MM.1S (cell line): Measurements from ENCODE around the gene ING3.

Experiments
- DNase-seq: peaks from one replicate; pipeline ENCODE4 v3.0.0-alpha.2; 2015
- H2AFZ ChIP-seq: fragments of 300-600 bp; sonication (generic); 2 replicates; pipeline ENCODE4 v1.6.0; 2016; ENCODE audit warnings: antibody characterized with exemption, low read length
- H3F3A ChIP-seq: fragments of 300-600 bp; sonication (generic); 2 replicates; pipeline ENCODE4 v1.6.1; 2016; ENCODE audit warnings: mild to moderate bottlenecking, antibody characterized with exemption, low read length, moderate library complexity, mixed read lengths; ENCODE audit not compliant: insufficient read depth
- H3K27ac ChIP-seq: fragments of 300-600 bp; sonication (generic); 2 replicates; pipeline ENCODE4 v1.5.1; 2016; ENCODE audit warnings: mild to moderate bottlenecking, low read length
- H3K27me3 ChIP-seq: fragments of 300-600 bp; sonication (generic); replicated peaks from 2 replicates; pipeline ENCODE4 v1.6.0; 2016; ENCODE audit warnings: low read length; ENCODE audit not compliant: insufficient read depth
- H3K36me3 ChIP-seq: fragments of 300-600 bp; sonication (generic); replicated peaks from 2 replicates; pipeline ENCODE4 v1.6.1; 2016; ENCODE audit warnings: mild to moderate bottlenecking, low read length, mixed read lengths; ENCODE audit not compliant: insufficient read depth
- H3K4me1 ChIP-seq: fragments of 300-600 bp; sonication (generic); 2 replicates; pipeline ENCODE4 v1.6.1; 2016; ENCODE audit warnings: low read length, mixed read lengths
- H3K4me2 ChIP-seq: fragments of 300-600 bp; sonication (generic); 2 replicates; pipeline ENCODE4 v1.6.0; 2016; ENCODE audit warnings: low read depth, low read length
- H3K4me3 ChIP-seq: fragments of 300-600 bp; sonication (generic); 2 replicates; pipeline ENCODE4 v1.5.1; 2016; ENCODE audit warnings: low read length, mixed read lengths
- H3K79me2 ChIP-seq: fragments of 300-600 bp; sonication (generic); 2 replicates; pipeline ENCODE4 v1.6.1; 2016; ENCODE audit warnings: mixed run types, low read length, mixed read lengths
- H3K9ac ChIP-seq: fragments of 300-600 bp; sonication (generic); 2 replicates; pipeline ENCODE4 v1.6.1; 2016; ENCODE audit warnings: low read length, mixed read lengths
- H3K9me2 ChIP-seq: fragments of 300-600 bp; sonication (generic); replicated peaks from 2 replicates; pipeline ENCODE4 v1.6.1; 2016; ENCODE audit warnings: mild to moderate bottlenecking, low read length, mixed read lengths; ENCODE audit not compliant: insufficient read depth
- H3K9me3 ChIP-seq: fragments of 300-600 bp; sonication (generic); replicated peaks from 2 replicates; pipeline ENCODE4 v1.6.1; 2016; ENCODE audit warnings: mild to moderate bottlenecking, low read length, mixed read lengths; ENCODE audit not compliant: insufficient read depth
- H4K20me1 ChIP-seq: fragments of 300-600 bp; sonication (generic); 2 replicates; pipeline ENCODE4 v1.6.1; 2016; ENCODE audit warnings: mild to moderate bottlenecking, low read length, moderate library complexity, mixed read lengths; ENCODE audit not compliant: insufficient read depth
- EZH2 ChIP-seq: fragments of 300-600 bp; sonication (generic); optimal IDR thresholded peaks from 2 replicates; pipeline ENCODE3; 2017; ENCODE audit warnings: low read depth, mild to moderate bottlenecking, antibody characterized with exemption, low read length, mixed read lengths
- EZH2phosphoT487 ChIP-seq: fragments of 300-600 bp; sonication (generic); IDR thresholded peaks from 2 replicates; pipeline ENCODE4 v1.6.1; 2018; ENCODE audit warnings: antibody characterized with exemption, low read length
- TF ChIP-seq, protein P1 (sequence below): fragments of 300-600 bp; sonication (generic); IDR thresholded peaks from 2 replicates; pipeline ENCODE4 v1.5.1; 2016; ENCODE audit warnings: antibody characterized with exemption, low read length, mixed read lengths

ING3 gene

GRCh38 chr7:120988591-120989256 lies 38.1 kb downstream of the ING3 start, which contains the start of gene CPED1:
TSS of gene CPED1 (plus strand) at chr7:120988711. CDS start at chr7:120989622, 911 bp downstream.
- peak; percentile 86 for DNase-seq
- Histone ChIP-seq H3K79me2 (no peaks in the 10 kb centered on the region), H3F3A (peaks cover 37% of the 10 kb centered on the region), H3K9me3 (no peaks in the 10 kb centered on the region), H2AFZ (peak within 1 kb of the TSS; percentile 71), H3K4me1 (peaks cover 29% of the 10 kb centered on the region), H4K20me1 (no peaks in the 10 kb centered on the region), H3K4me2 (peak within 1 kb of the TSS; percentile 93), H3K4me3 (peak within 1 kb of the TSS; percentile 64), H3K27me3 (no peaks in the 10 kb centered on the region), H3K9ac (peak within 1 kb of the TSS; percentile 38; the same call in 1 of the 2 replicates), H3K27ac (peak within 1 kb of the TSS; percentile 32; the same call in 1 of the 2 replicates), H3K9me2 (no peaks in the 10 kb centered on the region), H3K36me3 (no peaks in the 10 kb centered on the region)
- TF ChIP-seq EZH2 (no peak), EZH2phosphoT487 (no peak)

GRCh38 chr7:120989257-120990220 lies 39.0 kb downstream of the ING3 start:
- H3F3A ChIP-seq, result peaks cover 37% of the 10 kb centered on the region
- TF ChIP-seq EZH2phosphoT487, result no peak
- TF ChIP-seq, protein P1, sequence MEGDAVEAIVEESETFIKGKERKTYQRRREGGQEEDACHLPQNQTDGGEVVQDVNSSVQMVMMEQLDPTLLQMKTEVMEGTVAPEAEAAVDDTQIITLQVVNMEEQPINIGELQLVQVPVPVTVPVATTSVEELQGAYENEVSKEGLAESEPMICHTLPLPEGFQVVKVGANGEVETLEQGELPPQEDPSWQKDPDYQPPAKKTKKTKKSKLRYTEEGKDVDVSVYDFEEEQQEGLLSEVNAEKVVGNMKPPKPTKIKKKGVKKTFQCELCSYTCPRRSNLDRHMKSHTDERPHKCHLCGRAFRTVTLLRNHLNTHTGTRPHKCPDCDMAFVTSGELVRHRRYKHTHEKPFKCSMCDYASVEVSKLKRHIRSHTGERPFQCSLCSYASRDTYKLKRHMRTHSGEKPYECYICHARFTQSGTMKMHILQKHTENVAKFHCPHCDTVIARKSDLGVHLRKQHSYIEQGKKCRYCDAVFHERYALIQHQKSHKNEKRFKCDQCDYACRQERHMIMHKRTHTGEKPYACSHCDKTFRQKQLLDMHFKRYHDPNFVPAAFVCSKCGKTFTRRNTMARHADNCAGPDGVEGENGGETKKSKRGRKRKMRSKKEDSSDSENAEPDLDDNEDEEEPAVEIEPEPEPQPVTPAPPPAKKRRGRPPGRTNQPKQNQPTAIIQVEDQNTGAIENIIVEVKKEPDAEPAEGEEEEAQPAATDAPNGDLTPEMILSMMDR, result no peak
- no peak for TF ChIP-seq EZH2
- H4K20me1 ChIP-seq, result no peaks in the 10 kb centered on the region
- H3K4me3 ChIP-seq, result peak overlapping the region; percentile 64
- H3K4me2 ChIP-seq, result peak overlapping the region; percentile 93
- no peaks in the 10 kb centered on the region for H3K79me2 ChIP-seq
- no peaks in the 10 kb centered on the region for H3K36me3 ChIP-seq
- no peaks in the 10 kb centered on the region for H3K9me3 ChIP-seq
- H3K27me3 ChIP-seq, result no peaks in the 10 kb centered on the region
- peak overlapping the region; percentile 32; the same call in 1 of the 2 replicates for H3K27ac ChIP-seq
- H3K9ac ChIP-seq, result peak overlapping the region; percentile 38; the same call in 1 of the 2 replicates
- H3K4me1 ChIP-seq, result peaks cover 29% of the 10 kb centered on the region
- H3K9me2 ChIP-seq, result no peaks in the 10 kb centered on the region
- H2AFZ ChIP-seq, result peak overlapping the region; percentile 71
- DNase-seq, result peak; percentile 44

- H3K4me3 ChIP-seq, result peak overlapping the region; percentile 64
- H3K9ac ChIP-seq, result peak overlapping the region; percentile 13; the same call in 1 of the 2 replicates
- no peaks in the 10 kb centered on the region for H3K27me3 ChIP-seq
- DNase-seq, result no peak
- H3F3A ChIP-seq, result peaks cover 37% of the 10 kb centered on the region
- peak overlapping the region; percentile 93 for H3K4me2 ChIP-seq
- no peaks in the 10 kb centered on the region for H4K20me1 ChIP-seq
- no peaks in the 10 kb centered on the region for H3K79me2 ChIP-seq
- H3K4me1 ChIP-seq, result peaks cover 36% of the 10 kb centered on the region
- H3K36me3 ChIP-seq, result no peaks in the 10 kb centered on the region
- TF ChIP-seq EZH2 (no peak), EZH2phosphoT487 (no peak)
- TF ChIP-seq, protein P1, result no peak
- H2AFZ ChIP-seq, result 0 out of 2 replicates have a peak overlapping the region, but pooled peaks have one; percentile 1
- no peaks in the 10 kb centered on the region for H3K9me2 ChIP-seq
- no peaks in the 10 kb centered on the region for H3K9me3 ChIP-seq
- H3K27ac ChIP-seq, result peak overlapping the region; percentile 58; the same call in 1 of the 2 replicates
Observed at GRCh38 chr7:120990468-120991118, 40.0 kb downstream of the ING3 start.
